K562 (cell line): ENCODE measurements around the gene SLC34A1. TPM values are rescaled to one million over a fixed set of nuclear protein-coding genes. Genes with fewer than 3 reads are reported as not detected.

ENCODE experiments used
- ARID2 ChIP-seq: fragments of 450-650 bp; IDR thresholded peaks from 2 replicates; pipeline ENCODE4 v1.6.1; 2017; ENCODE audit warnings: antibody characterized with exemption, mild to moderate bottlenecking
- ATF1 ChIP-seq, 2 experiments: fragments of 450-650 bp in 1 of 2; IDR thresholded peaks; 2 replicates each; pipeline ENCODE4 v1.6.1; 2016; ENCODE audit warnings: missing compliant biosample characterization in 1 of 2, missing genetic modification characterization in 1 of 2
- CREB1 ChIP-seq, 2 experiments: sonication (generic) in 1 of 2; formaldehyde crosslinking in 1 of 2; IDR thresholded peaks; 2 replicates each; pipeline versions ENCODE4 v1.6.1 to v1.8.0; 2012 to 2022; ENCODE audit warnings: inconsistent platforms in 1 of 2, mild to moderate bottlenecking in 1 of 2, missing genetic modification reagents in 1 of 2, moderate library complexity in 1 of 2
- MAZ ChIP-seq, 2 experiments: fragments of 450-650 bp in 1 of 2; sonication (generic) in 1 of 2; formaldehyde crosslinking; IDR thresholded peaks in 1 of 2; conservative IDR thresholded peaks in 1 of 2; 2 replicates each; pipeline versions ENCODE4 v1.4.0 to v1.5.0; 2020; ENCODE audit warnings: mild to moderate bottlenecking in 1 of 2, missing genetic modification reagents in 1 of 2
- OTX1 ChIP-seq: fragments of 450-650 bp; formaldehyde crosslinking; IDR thresholded peaks from 2 replicates; pipeline ENCODE4 v1.4.0; 2022; ENCODE audit warnings: mild to moderate bottlenecking
- PATZ1 ChIP-seq: fragments of 250-450 bp; sonication (Bioruptor Pico); IDR thresholded peaks from 2 replicates; pipeline ENCODE4 v1.5.0; 2020; ENCODE audit warnings: mild to moderate bottlenecking, borderline replicate concordance
- PHB ChIP-seq: fragments of 250-450 bp; sonication (Bioruptor Pico); IDR thresholded peaks from 2 replicates; pipeline ENCODE4 v1.5.0; 2021
- POLR3G ChIP-seq: IDR thresholded peaks from 2 replicates; pipeline ENCODE4 v1.6.1; 2011; ENCODE audit not compliant: insufficient read length, insufficient replicate concordance; ENCODE audit errors: extremely low read depth
- SIN3A ChIP-seq, 2 experiments: fragments of 150-350 bp in 1 of 2; IDR thresholded peaks; 2 replicates each; pipeline ENCODE4 v1.6.1; 2011 to 2016; ENCODE audit warnings: borderline replicate concordance in 2 of 2, low read depth in 2 of 2, low read length in 2 of 2, mild to moderate bottlenecking in 2 of 2, moderate library complexity in 2 of 2; ENCODE audit not compliant: control insufficient read depth in 1 of 2
- SIN3B ChIP-seq: fragments of 450-650 bp; IDR thresholded peaks from 2 replicates; pipeline ENCODE4 v1.6.1; 2017; ENCODE audit warnings: low read depth, mild to moderate bottlenecking, moderate library complexity
- SMAD2 ChIP-seq: fragments of 150-350 bp; IDR thresholded peaks from 2 replicates; pipeline ENCODE4 v1.6.1; 2014; ENCODE audit warnings: low read depth, mild to moderate bottlenecking, low read length
- TRIM28 ChIP-seq: fragments of 450-650 bp; IDR thresholded peaks from 2 replicates; pipeline ENCODE4 v1.6.1; 2017
- USF2 ChIP-seq: sonication (generic); formaldehyde crosslinking; IDR thresholded peaks from 2 replicates; pipeline ENCODE4 v1.5.0; 2020; ENCODE audit warnings: missing genetic modification reagents
- polyA plus RNA-seq, 8 experiments: library from polyadenylated mRNA; depleted of rRNA in 4 of 8; stranded (reverse) in 5 of 8; unstranded in 3 of 8; fragments of >200 nt; fragmentation: Nextera tagmentation in 2 of 8; fragmentation: Illumina TruSeq in 1 of 8; extraction: Ambion mirVana in 2 of 8; extraction: Trizol in 1 of 8; gene quantifications; 2 replicates each; pipeline versions ENCODE4 v1.2.1 to v1.2.3, GENCODE V29; 2011 to 2014; ENCODE audit warnings: inconsistent platforms in 1 of 8, missing spikeins in 1 of 8
- total RNA-seq, 7 experiments: library from RNA; depleted of rRNA in 6 of 7; stranded (reverse); fragments of >200 nt in 6 of 7; fragmentation: Illumina TruSeq in 2 of 7; extraction: Trizol in 2 of 7; gene quantifications; 2 replicates each; pipeline versions ENCODE4 v1.2.1 to v1.2.3, GENCODE V29; 2011 to 2021; ENCODE audit warnings: low replicate concordance in 1 of 7
- TF ChIP-seq, protein P1 (sequence below): fragments of 250-450 bp; sonication (Bioruptor Pico); IDR thresholded peaks from 2 replicates; pipeline ENCODE4 v1.6.1; 2021; ENCODE audit warnings: mild to moderate bottlenecking
- TF ChIP-seq, protein P2 (sequence below): fragments of 450-650 bp; IDR thresholded peaks from 2 replicates; pipeline ENCODE4 v1.6.1; 2016; ENCODE audit warnings: low read depth

SLC34A1 gene
- total and polyA plus RNA-seq, 9 of the 15 experiments (the other 6 are each of a cell fraction or from before 2014, with no cell fraction given), result not detected

DNA sequence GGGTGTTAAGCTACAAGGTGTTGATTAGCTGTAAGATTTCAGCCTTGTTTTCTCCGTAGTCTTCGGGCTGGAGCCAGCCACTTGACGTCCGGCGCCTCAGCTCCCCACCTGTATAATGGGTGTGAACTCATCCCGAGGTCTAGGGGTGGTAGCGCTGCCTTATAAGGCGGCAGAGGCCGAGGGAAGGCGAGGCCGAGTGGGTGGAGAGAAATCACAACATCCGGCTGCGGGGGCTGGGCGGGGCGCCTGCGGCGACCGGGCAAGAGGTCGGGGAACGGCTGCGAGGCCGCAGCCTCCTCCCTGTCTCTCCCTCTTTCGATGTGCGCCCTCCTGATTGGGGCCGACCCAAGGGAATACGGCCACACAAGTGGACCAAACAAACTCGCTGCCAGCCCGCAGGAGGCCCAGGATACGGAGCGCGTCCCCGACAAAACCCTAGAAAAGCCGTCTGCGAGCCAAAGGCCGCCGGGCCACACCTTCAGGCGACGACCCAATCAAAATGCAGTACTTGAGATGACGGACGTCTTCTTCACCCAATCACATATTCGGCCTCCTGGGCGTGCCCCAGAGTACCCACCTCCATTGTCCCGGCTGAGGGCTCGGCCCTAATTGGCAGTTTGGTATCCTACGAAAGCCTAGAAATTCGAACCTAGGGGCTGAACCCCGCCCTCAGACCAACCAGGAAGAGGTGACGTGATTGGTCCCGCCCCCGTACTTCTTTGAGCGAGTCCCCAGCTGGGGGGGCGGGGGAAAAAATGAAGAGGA lies 41.7 kb downstream of the SLC34A1 start (continued):
- TF ChIP-seq SIN3B (no peak), MAZ (CRISPR knock-in tag; conservative IDR thresholded peaks at IDR 0.05 in 1 of 2, IDR thresholded peaks at IDR 0.05 in 1 of 2) (peak; percentile 68 to 73; a peak in 3 of 4 replicates), PHB (no peak), CREB1 (IDR thresholded peaks at IDR 0.05) (peak; percentile 77), CREB1 (CRISPR knock-in tag; IDR thresholded peaks at IDR 0.05) (peak; percentile 51; the same call in 1 of the 2 replicates), ARID2 (no peak), SMAD2 (no peak), PATZ1 (CRISPR knock-in tag) (no peak), SIN3A (IDR thresholded peaks at IDR 0.05; ENCODE audit: borderline replicate concordance in 2 of 2, control insufficient read depth in 1 of 2, low read depth in 2 of 2, low read length in 2 of 2) (peak in 1 of 2 experiments; percentile 56; a peak in 2 of 4 replicates), OTX1 (no peak), ATF1 (CRISPR knock-in tag; IDR thresholded peaks at IDR 0.05) (no peak), ATF1 (tag; IDR thresholded peaks at IDR 0.05) (peak; percentile 95), USF2 (no peak), POLR3G (no peak), TRIM28 (no peak)
- TF ChIP-seq, protein P1, sequence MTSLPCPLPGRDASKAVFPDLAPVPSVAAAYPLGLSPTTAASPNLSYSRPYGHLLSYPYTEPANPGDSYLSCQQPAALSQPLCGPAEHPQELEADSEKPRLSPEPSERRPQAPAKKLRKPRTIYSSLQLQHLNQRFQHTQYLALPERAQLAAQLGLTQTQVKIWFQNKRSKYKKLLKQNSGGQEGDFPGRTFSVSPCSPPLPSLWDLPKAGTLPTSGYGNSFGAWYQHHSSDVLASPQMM (CRISPR knock-in tag), result no peak
- TF ChIP-seq, protein P2, sequence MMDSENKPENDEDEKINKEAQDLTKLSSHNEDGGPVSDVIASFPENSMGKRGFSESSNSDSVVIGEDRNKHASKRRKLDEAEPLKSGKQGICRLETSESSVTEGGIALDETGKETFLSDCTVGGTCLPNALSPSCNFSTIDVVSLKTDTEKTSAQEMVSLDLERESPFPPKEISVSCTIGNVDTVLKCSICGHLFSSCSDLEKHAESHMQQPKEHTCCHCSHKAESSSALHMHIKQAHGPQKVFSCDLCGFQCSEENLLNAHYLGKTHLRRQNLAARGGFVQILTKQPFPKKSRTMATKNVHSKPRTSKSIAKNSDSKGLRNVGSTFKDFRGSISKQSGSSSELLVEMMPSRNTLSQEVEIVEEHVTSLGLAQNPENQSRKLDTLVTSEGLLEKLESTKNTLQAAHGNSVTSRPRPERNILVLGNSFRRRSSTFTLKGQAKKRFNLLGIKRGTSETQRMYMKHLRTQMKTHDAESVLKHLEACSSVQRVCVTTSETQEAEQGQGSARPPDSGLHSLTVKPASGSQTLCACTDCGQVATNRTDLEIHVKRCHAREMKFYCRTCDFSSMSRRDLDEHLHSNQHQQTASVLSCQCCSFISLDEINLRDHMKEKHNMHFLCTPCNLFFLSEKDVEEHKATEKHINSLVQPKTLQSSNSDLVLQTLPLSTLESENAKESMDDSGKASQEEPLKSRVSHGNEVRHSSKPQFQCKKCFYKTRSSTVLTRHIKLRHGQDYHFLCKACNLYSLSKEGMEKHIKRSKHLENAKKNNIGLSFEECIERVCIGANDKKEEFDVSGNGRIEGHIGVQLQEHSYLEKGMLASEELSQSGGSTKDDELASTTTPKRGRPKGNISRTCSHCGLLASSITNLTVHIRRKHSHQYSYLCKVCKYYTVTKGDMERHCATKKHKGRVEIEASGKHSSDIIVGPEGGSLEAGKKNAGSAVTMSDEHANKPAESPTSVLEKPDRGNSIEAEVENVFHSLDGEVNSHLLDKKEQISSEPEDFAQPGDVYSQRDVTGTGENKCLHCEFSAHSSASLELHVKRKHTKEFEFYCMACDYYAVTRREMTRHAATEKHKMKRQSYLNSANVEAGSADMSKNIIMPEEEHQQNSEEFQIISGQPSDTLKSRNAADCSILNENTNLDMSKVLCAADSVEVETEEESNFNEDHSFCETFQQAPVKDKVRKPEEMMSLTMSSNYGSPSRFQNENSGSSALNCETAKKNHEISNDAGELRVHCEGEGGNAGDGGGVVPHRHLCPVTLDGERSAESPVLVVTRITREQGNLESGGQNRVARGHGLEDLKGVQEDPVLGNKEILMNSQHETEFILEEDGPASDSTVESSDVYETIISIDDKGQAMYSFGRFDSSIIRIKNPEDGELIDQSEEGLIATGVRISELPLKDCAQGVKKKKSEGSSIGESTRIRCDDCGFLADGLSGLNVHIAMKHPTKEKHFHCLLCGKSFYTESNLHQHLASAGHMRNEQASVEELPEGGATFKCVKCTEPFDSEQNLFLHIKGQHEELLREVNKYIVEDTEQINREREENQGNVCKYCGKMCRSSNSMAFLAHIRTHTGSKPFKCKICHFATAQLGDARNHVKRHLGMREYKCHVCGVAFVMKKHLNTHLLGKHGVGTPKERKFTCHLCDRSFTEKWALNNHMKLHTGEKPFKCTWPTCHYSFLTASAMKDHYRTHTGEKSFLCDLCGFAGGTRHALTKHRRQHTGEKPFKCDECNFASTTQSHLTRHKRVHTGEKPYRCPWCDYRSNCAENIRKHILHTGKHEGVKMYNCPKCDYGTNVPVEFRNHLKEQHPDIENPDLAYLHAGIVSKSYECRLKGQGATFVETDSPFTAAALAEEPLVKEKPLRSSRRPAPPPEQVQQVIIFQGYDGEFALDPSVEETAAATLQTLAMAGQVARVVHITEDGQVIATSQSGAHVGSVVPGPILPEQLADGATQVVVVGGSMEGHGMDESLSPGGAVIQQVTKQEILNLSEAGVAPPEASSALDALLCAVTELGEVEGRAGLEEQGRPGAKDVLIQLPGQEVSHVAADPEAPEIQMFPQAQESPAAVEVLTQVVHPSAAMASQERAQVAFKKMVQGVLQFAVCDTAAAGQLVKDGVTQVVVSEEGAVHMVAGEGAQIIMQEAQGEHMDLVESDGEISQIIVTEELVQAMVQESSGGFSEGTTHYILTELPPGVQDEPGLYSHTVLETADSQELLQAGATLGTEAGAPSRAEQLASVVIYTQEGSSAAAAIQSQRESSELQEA, result no peak; the same call in 1 of the 2 replicates
